ENCODE measurements around the gene AIFM1. TPM values are rescaled to one million over a fixed set of nuclear protein-coding genes. Genes with fewer than 3 reads are reported as not detected.

AIFM1 gene
- total and polyA plus RNA-seq, 2 donors (not counting 3 experiments of a cell fraction or from before 2014, with no cell fraction given) = 23.7 to 29.7 TPM

GRCh38 chrX:130082244-130083106 lies 83.2 kb downstream of the AIFM1 start:
- dilution Hi-C loops (cut with MboI; ENCODE audit: extremely low pct_ligation_motif_present, low sequenced_read_pairs) = no loop called here
- FAIRE-seq (no peak), DNase-seq (ENCODE audit: low read depth, low spot score) (no peak)
- TF ChIP-seq POLR2AphosphoS5 (IDR thresholded peaks at IDR 0.05; ENCODE audit: insufficient read depth, low read depth, low read length) = no peak
- peaks cover 0 to 3% of the 10 kb centered on the region in 2 experiments for H3K36me3 ChIP-seq (ENCODE audit: control insufficient read depth in 2 of 2, extremely low read depth in 1 of 2, insufficient read depth in 2 of 2, low read length in 2 of 2)
- CTCF ChIA-PET = interaction anchor here (0.9 to 3.5 kb wide), 2 partner anchors 38 to 109 kb away, joined by 3 to 65 read pairs; no protein-coding TSS in a partner anchor
- H4K20me1 ChIP-seq (replicated peaks; ENCODE audit: control insufficient read depth, extremely low read depth, insufficient read depth, low read length) = no peaks in the 10 kb centered on the region
- POLR2A ChIA-PET = no interaction called here
- no TSS peak for BruUV-seq (replicated peaks)
- H2AFZ ChIP-seq (ENCODE audit: low read depth, low read length) = no peak overlapping the region
- peak overlapping the region; percentile 43 for H3K27ac ChIP-seq (ENCODE audit: insufficient read depth, low read depth, low read length)
- H3K9me3 ChIP-seq (replicated peaks; ENCODE audit: control insufficient read depth, insufficient read depth, low read length) = no peaks in the 10 kb centered on the region
- H3K9me1 ChIP-seq (replicated peaks; ENCODE audit: control insufficient read depth, extremely low read depth, insufficient read depth, low read length) = no peaks in the 10 kb centered on the region
- intact Hi-C loops (cut with micrococcal nuclease) = no loop called here
- H3K4me3 ChIP-seq (replicated peaks in 1 of 3; ENCODE audit: insufficient read depth in 1 of 3, low read depth in 1 of 3, low read length in 3 of 3) = no peak overlapping the region
- peaks cover 38% of the 10 kb centered on the region for H3K79me2 ChIP-seq (ENCODE audit: control insufficient read depth, insufficient read depth, low read length)
- H3K4me1 ChIP-seq (ENCODE audit: control insufficient read depth, extremely low read depth, insufficient read depth, low read length) = peaks cover 42% of the 10 kb centered on the region
- H3K4me2 ChIP-seq (ENCODE audit: insufficient read depth, low read length) = no peak overlapping the region
- H3K27me3 ChIP-seq (ENCODE audit: control insufficient read depth in 2 of 2, insufficient read depth in 2 of 2, low read length in 2 of 2) = no peaks in the 10 kb centered on the region
- H3K9ac ChIP-seq (replicated peaks; ENCODE audit: extremely low read depth, insufficient read depth, low read length) = no peak overlapping the region

GRCh38 chrX:130081421-130082045 lies 84.1 kb downstream of the AIFM1 start:
- dilution Hi-C loops (cut with MboI; ENCODE audit: extremely low pct_ligation_motif_present, low sequenced_read_pairs) (no loop called here), intact Hi-C loops (cut with micrococcal nuclease) (no loop called here)
- Histone ChIP-seq H3K79me2 (ENCODE audit: control insufficient read depth, insufficient read depth, low read length) (peaks cover 33% of the 10 kb centered on the region), H3K9me3 (replicated peaks; ENCODE audit: control insufficient read depth, insufficient read depth, low read length) (no peaks in the 10 kb centered on the region), H3K9ac (replicated peaks; ENCODE audit: extremely low read depth, insufficient read depth, low read length) (no peak overlapping the region), H3K9me1 (replicated peaks; ENCODE audit: control insufficient read depth, extremely low read depth, insufficient read depth, low read length) (no peaks in the 10 kb centered on the region), H3K36me3 (ENCODE audit: control insufficient read depth in 2 of 2, extremely low read depth in 1 of 2, insufficient read depth in 2 of 2, low read length in 2 of 2) (peaks cover 0 to 3% of the 10 kb centered on the region in 2 experiments), H2AFZ (ENCODE audit: low read depth, low read length) (no peak overlapping the region), H3K4me2 (ENCODE audit: insufficient read depth, low read length) (no peak overlapping the region), H3K4me1 (ENCODE audit: control insufficient read depth, extremely low read depth, insufficient read depth, low read length) (peaks cover 36% of the 10 kb centered on the region), H3K27me3 (ENCODE audit: control insufficient read depth in 2 of 2, insufficient read depth in 2 of 2, low read length in 2 of 2) (no peaks in the 10 kb centered on the region), H3K27ac (ENCODE audit: insufficient read depth, low read depth, low read length) (peak overlapping the region; percentile 43), H3K4me3 (replicated peaks in 1 of 3; ENCODE audit: insufficient read depth in 1 of 3, low read depth in 1 of 3, low read length in 3 of 3) (no peak overlapping the region), H4K20me1 (replicated peaks; ENCODE audit: control insufficient read depth, extremely low read depth, insufficient read depth, low read length) (no peaks in the 10 kb centered on the region)
- BruUV-seq (replicated peaks) = no TSS peak
- DNase-seq (ENCODE audit: low read depth, low spot score) (no peak), FAIRE-seq (peak; percentile 40)
- CTCF ChIA-PET = interaction anchor here (0.9 to 3.5 kb wide), 6 partner anchors 21 to 110 kb away, joined by 3 to 65 read pairs (median 6); no protein-coding TSS in a partner anchor
- POLR2A ChIA-PET = interaction anchor here (0.6 kb wide), 2 partner anchors 39 to 115 kb away, joined by 3 read pairs; no protein-coding TSS in a partner anchor
- no peak for TF ChIP-seq POLR2A (IDR thresholded peaks at IDR 0.05; ENCODE audit: low read depth, low read length)
- TF ChIP-seq POLR2AphosphoS5 (IDR thresholded peaks at IDR 0.05; ENCODE audit: insufficient read depth, low read depth, low read length) = no peak
- TF ChIP-seq JUN (IDR thresholded peaks at IDR 0.05; ENCODE audit: borderline replicate concordance, insufficient read depth, insufficient read length, low read depth) = no peak
- no peak for TF ChIP-seq CTCF (IDR thresholded peaks at IDR 0.05; ENCODE audit: extremely low read depth in 1 of 2, insufficient read depth in 1 of 2, low read depth in 1 of 2, low read length in 2 of 2)
- no peak for TF ChIP-seq GATA2 (IDR thresholded peaks at IDR 0.05; ENCODE audit: insufficient read depth, insufficient read length, low read depth, low read length)

Measured in endothelial cell of umbilical vein (primary cell).